GM18519 (cell line): ENCODE data around the gene BCLAF1.
"Not testable (repeated sequence)": the region's sequence is repeated elsewhere in the genome, so short reads cannot be mapped to it uniquely, and the experiment has no call there.

Experiments used
- ATAC-seq: cut with Tn5 transposase; IDR thresholded peaks from one replicate; pipeline ENCODE4 v1.9.1; 2021; ENCODE audit warnings: mild to moderate bottlenecking, moderate library complexity; ENCODE audit not compliant: unreplicated experiment, low FRiP score

The BCLAF1 gene

GRCh38 chr6:136250686-136251008, 39.0 kb downstream of the BCLAF1 start:
- peak; percentile 1 for ATAC-seq

DNA sequence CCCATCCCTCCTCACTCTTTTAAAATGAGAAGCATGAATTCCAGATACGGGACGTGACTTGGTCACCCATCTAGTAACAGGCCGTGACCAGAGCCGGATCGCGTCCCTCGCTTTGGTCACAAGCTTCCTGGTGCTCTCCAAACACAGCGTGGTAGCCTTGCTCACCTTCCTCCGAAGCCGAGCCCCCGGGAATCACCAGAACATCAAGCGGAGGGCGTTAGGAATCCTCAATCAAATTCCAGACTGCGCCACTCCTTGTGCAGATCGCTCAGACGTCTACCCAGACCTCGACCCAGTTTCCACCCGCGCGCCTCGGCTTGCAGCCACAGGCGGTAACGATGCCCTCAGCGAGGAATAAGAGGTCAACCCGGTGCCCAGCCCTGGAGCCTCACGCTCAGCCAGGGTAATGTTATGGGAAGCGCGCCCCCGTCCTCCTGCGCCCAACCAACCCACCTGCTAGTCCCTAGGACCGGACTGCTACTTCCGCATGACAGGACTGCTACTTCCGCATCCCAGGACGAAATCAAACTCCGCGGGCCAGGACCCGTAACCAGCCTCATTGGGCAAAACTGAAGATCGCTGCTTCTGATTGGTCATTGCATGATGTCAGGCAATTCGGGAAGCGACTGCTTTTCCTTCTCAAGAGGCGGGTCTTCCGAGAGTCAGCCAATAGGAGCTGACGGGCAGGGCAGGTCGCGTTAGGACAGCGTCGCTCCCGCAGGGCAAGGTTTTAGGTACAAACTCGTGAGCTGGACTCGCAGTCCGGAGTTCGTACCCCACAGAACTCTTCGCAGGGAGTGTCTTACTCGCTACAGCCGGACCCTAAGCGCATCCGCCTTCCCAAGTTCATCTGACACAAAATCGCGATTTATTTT, 39.6 kb downstream of the BCLAF1 start, which contains the start of gene MTFR2:
TSS of gene MTFR2 (minus strand) at position 501 of the 875 bp plus-strand sequence. CDS start 1,212 bp downstream, outside the sequence.
- ATAC-seq: peak; percentile 96

DNA sequence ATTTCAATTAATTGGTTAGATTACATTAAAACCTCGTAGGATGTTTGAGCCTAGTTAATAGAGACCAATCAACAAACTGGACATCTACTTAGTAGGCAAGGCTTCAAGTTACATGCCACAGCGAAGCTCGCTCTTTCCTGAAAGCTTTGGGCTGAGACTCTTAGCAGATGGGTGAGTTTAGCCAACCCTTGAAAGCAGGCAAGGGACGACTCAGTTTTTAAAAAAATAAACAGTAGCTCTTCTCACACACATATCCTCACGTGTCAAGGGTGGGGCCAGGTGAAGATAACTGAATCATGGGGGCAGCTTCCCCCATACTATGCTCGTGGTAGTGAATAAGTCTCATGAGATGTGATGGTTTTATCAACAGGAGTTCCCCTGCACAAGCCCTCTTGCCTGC, 40.3 kb downstream of the BCLAF1 start:
- no peak for ATAC-seq

GRCh38 chr6:136244061-136244616, 45.5 kb downstream of the BCLAF1 start:
- no peak for ATAC-seq

DNA sequence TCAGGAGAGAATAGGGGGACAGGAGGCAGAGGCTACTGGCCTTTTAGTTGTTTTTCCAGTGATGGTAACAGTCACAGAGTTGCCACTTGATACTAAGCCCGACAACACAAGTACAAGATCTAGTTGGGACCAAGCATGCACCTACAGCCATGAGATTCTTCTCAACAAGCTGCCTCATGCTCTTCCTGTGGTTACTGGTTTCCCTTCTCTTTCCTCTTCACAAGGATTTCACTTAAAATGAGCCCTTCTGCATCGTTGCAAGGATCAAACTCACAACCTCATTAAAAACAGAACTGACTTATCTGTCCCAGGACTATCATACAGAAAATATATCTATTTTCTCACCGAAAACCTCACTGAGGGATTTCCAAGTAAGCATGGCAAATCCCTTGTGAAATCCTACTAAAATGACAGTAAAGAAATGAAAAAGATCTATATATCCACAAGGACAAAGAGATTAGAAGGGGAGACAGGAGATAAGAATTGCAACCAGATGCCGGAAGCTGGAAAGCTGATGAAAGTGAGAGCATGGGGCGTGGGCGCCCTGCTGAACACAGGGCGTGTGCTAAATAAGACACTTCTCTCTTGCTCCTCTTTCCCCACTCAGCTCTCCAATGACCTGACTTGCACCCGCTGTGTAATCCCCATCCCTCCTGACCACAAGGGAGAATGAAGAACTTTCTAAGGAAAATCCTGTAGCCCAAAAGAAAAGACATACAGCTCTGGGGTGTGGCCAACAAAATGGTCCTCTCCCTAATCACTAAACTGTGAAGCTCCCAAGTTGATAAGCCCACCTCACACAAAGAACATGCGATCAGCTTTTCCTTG, 53.0 kb downstream of the BCLAF1 start:
- ATAC-seq: no peak

- ATAC-seq: no peak
Measured at GRCh38 chr6:136235233-136235564, 54.4 kb downstream of the BCLAF1 start.

DNA sequence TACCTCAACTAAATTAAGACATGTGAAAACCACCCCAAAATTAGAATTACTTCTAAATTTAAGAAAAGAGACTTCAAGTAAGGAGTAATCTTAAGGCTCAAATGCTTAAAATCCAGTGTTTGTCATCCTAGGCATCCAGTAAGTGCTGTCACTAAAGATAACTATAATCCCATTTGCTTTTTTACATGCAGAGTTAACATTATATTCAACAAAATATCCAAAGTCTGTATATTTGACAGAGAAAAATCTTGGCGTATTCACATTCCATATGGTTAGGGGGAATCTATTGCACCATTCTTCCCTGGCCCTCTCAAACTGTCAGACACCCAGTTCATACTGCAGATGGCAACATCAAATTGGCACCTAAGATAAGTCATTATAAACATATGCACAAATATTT, 56.9 kb downstream of the BCLAF1 start:
- ATAC-seq: no peak

DNA sequence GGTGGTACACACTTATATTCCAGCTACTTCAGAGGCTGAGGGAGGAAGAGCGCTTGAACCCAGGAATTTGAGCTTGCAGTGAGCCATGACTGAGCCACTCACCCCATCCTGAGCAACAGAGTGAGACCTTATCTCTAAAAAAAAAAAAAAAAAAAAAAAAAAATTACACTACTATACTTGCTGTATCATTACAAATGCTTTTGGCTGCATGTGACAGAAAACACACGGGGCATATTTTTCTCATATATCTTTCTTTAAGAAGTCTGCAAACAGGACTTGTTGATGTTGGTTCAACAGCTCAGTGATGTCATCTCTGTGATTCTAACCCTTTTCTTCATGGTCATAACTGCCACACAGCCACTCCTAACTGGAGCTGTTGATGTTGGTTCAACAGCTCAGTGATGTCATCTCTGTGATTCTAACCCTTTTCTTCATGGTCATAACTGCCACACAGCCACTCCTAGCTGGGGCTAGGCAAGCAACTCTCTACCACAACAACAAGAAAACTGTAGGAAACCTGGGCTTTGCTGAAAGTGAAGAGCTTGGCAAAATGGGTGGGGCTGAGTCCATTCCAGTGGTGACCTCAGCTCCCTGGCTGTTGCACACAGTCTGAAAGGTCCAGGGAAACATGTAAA, 59.3 kb downstream of the BCLAF1 start:
- no peak for ATAC-seq

DNA sequence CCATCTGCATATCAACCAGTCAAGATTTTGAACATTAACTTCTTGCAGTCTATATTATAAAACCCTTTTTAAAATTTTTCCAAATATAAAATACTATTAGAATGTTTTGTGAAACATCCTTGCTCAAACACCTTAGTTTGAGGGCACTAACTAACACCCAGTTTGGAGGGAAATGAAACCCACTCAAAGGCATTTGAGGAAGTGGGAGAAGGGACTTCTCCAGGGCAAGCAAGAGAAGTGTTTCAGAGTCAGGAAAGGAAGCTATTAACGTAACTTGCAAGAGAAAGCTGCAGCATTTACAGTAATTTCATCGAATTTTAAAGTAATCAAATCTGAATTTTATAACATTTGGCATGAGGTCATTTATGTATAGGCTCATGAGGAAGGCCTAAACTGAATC, 60.8 kb downstream of the BCLAF1 start:
- ATAC-seq: no peak

DNA sequence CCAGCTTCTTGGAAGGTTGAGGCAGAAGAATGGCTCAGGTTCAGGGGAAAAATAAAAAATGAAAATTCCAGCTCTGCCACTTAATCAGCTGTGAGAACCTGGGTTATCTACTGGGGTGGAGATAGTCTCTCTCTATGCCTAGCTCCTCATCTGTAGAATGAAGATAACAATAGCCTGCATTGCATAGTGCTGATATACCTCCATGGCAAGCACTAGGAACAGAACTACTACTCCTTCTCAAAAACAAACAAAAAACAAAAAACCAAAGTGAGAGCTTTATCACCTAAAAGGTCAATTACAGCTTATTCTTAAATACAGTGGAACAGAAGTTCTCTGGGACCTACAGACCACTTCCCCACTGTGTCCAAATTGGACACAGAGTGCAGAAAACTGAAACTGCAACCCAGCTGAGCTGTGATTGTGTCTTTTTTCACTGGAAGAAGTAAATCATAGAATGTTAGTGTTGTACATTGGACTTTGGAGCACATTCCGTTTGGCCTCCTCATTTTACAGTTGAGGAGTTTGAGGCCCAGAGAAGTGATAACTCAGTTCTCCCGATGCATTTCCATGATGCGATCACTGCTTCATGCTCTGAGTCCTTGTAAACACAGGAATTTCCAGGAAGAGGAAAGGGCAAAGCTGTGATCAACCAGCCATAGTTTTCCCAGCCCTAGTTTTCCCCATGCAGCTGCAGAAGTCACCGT, 62.8 kb downstream of the BCLAF1 start:
- ATAC-seq: no peak

DNA sequence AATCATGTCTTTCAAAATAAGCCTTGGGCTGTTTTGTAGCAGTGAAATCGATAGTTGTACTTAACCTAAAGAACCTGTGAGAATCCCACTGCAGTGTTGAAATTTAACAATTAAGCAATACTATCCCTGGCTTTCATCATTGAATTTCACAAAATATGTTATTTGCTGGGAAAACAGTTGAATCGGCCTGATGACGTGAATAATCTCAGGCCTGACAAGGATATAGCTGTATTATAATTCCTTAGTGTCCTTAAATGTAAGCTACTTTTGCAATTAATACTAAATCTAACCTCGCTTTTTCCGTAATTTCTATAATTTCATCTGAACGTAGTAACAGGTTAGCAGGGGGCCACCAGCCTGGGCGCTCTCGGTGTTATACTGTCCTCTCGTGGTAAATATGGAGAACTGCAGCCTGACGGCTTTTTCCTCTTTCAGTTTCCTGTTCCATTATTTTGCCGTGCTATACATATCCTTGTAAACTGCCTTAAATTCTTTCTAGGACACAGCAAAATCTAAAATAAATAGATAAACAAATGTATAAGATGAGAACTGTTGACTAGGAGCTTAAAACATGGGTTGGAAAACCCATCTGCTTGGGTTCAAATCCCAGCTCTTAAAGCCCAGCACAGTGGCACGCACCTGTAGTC, 63.5 kb downstream of the BCLAF1 start:
- ATAC-seq: no peak

- no peak for ATAC-seq
Measured at GRCh38 chr6:136225496-136225895, 64.2 kb downstream of the BCLAF1 start.

DNA sequence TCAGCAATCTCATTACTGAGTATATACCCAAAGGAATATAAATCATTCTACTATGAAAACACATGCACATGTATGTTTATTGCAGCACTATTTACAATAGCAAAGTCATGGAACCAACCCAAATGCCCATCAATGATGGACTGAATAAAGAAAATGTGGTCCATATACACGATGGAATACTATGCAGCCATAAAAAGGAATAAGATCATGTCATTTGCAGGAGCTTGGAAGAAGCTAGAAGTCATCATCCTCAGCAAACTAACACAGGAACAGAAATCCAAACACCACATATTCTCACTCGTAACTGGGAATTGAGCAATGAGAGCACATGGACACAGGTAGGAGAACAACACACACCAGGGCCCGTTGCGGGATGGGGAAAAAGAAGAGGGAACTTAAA, 64.7 kb downstream of the BCLAF1 start:
- ATAC-seq: not testable (repeated sequence)

- ATAC-seq: no peak
Measured at GRCh38 chr6:136216503-136217401, 72.9 kb downstream of the BCLAF1 start.

DNA sequence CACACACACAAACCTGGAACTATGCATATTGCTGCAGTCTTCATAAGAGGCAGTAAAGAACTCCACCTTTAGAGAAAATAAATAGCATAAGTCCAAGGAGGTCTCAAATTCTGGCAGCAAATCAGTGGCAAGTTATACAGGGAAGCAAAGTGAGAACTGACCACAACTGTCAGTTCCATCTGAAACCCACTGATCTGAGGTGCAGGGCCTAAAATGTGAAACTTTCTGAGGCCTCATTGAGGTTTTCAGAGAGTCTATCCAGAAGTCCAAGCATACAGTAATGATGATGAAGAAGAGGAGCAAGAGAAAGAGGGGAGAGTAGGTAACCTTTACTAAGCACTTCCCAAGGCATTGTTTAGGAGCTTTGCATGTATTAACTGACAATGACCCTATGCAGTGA, 75.8 kb downstream of the BCLAF1 start:
- no peak for ATAC-seq

DNA sequence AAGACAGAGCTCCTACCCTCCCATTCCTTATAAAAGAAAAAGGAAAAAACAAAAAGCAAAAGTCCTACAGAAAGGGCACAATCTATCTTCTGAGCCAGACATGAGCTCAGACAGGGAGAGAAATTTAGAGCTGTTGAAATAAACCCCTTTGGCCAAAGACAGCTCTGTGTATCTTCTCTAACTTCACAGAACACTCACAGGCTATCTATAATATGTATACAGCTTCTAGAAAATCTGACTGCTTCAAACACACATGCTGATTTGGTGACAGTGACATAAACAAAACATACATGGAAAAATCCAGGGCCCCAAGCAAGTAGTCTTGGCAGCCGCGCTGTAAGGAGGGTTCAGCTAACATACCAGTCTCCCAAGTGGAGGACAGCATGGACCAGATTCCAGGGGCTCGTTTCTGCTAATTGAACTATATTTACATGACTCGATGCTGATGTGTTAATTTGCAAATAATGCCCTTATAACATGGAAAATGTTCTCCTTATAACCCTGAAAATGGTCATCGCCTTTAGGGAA, 76.6 kb downstream of the BCLAF1 start:
- ATAC-seq: no peak

- no peak for ATAC-seq
Measured at GRCh38 chr6:136212608-136213007, 77.0 kb downstream of the BCLAF1 start.

DNA sequence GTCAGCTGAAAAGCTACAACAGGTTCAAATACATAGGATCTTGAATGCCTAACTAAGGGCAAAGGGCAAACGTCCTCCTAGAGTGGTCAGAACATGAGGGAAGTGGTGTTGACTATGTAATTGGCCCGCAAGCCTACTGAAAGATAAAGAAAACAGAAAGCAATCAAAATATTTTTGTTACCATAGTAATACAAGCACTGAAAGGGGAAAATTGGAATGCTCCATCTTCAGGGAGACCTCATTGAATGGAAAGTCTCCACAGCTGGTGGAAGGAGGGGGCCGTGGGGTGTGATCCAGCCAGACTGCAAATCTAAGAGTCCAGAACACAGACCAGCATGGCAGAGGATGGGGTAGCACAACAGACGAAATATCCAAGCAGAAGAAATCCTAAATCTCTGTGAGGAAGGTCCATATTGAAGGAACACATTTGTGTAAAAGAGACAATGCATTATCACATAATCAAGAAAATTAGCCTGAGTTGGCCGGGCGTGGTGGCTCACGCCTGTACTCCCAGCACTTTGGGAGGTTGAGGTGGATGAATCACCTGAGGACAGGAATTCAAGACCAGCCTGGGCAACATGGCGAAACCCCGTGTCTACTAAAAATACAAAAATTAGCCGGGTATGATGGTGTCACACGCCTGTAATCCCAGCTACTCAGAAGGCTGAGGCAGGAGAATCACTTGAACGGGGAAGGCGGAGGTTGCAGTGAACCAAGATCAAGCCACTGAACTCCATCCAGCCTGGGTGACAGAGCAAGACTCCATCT, 79.1 kb downstream of the BCLAF1 start:
- no peak for ATAC-seq
